HG02623 (cell line): ENCODE results near the gene PDE3B.
"Not testable (repeated sequence)": the region's sequence is repeated elsewhere in the genome, so short reads cannot be mapped to it uniquely, and the experiment has no call there.

Source experiments
- ATAC-seq: cut with Tn5 transposase; IDR thresholded peaks from one replicate; pipeline ENCODE4 v1.9.1; 2021; ENCODE audit warnings: moderate library complexity; ENCODE audit not compliant: unreplicated experiment

The PDE3B gene

DNA sequence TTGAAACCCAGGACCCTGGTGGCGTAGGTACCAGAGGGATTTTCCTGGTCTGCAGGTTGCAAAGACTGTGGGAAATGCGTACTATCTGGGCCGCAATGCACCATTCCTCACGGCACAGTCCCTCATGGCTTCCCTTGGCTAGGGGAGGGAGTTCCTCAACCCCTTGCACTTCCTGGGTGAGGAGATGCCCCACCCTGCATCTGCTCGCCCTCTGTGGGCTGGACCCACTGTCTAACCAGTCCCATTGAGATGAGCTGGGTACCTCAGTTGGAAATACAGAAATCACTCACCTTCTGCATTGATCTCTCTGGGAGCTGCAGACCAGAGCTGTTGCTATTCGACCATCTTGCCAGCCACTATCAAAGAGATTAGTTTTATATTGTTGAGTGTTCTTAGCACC, 100.1 kb downstream of the PDE3B start:
- not testable (repeated sequence) for ATAC-seq

DNA sequence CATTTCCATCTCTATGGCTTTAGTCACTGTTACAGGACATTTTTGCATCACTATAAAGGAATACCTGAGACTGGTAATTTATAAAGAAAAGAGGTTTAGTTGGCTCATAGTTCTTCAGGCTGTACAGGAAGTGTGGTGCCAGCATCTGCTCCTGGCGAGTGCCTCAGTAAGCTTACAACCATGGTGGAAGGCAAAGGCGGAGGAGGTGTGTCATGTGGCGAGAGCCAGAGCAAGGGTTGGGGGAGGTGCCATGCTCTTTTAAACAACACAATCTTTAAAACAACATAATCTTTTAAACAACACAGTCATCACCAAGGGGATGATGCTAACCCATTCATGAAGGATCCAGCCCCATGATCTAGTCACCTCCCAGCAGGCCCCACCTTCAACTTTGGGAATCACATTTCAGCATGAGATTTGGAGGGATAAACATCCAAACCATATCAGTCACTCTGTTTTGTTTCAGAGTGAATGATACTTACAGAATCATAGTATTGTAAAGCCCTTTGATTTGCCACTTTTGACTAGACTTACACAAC, 103.3 kb downstream of the PDE3B start:
- ATAC-seq, result no peak

DNA sequence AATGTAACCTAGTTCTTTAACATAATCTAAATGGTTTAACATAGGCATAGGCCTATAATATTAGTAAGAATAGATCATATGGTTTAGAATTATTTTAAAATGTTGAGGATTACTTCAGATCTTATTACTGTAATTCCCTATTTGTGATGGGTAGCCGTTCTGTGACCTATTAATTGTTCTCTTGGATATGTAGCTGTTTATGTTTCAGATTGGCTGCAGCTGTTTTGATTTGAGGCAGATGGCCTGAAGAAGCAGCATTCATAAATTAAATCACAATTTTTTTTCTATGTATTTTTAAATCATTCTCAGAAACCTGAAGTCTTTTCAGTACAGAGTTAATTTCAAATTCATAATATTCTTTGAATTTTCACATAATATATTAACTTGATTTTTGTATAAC, 104.5 kb downstream of the PDE3B start:
- no peak for ATAC-seq

DNA sequence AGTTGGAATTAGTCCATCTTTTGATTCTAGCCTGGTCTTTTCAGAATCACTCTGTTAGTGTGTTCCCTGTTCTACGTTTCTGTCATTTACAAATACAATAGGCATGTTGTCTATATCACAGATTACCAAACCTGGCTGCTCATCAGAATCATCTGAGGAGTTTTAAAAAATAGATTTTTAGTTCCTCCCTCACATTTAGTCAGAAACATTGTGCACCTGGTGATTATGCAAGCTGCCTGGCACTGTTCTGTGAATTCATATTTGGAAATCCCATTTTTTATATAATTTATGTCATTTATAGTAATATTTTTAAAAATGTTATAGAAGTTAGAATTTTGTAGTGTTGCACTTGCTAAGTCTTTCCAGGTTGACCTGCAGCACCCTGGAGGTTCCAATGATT, 107.3 kb downstream of the PDE3B start:
- ATAC-seq, result no peak

DNA sequence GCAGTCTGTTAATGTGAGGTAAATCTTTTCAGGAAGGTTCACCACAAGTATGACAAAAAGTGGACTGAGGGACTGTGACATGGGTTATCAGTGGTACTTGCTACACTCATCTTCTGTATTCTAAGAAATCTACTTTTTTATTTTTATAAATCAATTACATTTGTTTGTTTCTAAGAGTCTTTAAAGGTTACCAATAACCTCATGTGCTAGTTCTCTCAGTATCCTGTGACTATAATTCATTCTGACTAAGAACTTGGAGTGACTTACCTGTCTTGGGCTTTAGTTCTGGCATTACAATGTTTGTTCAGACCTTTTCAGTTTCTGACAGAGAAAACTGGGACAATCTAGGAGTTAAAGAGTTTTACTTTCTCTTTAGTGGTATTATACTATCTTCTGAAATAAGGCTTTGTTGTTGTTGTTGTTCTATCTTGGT, 108.4 kb downstream of the PDE3B start:
- ATAC-seq, result no peak

DNA sequence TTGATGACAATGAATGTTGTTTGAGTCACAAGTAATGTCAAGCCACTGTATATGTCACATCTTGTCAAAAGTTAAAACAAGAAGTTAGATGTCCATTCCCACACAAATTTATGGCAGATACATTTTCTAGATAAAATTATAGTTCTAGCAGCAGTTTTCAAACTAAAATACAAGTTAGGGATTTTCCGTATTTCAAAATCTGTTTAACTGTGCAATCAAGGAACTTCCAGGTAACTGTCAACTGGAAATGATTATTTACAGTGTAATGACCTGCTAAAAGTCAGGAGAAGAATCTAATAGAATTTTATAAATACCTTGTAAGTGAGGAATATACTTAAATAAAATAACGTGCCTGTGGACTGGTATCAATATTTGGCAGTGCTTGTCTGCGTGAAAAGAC, 111.5 kb downstream of the PDE3B start:
- ATAC-seq, result no peak

DNA sequence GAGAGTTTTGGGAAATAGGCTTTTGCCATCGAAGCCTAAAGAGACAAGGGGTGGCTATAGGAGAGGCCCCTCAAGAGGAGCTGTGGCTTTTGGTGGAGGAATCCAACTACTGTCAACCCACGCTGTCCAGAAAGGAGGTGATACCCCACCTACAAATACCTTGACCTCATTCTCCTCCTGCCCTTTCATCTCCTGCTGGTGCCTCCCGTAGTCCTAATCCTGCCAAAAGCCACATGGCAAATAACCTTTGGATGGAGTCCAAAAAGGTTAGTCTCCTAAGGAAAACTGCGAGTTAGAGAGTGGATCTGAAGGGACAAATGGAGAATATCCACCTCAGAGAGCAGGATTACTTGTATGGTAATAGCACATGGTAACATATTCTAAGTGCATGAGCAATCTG, 112.7 kb downstream of the PDE3B start:
- no peak for ATAC-seq

DNA sequence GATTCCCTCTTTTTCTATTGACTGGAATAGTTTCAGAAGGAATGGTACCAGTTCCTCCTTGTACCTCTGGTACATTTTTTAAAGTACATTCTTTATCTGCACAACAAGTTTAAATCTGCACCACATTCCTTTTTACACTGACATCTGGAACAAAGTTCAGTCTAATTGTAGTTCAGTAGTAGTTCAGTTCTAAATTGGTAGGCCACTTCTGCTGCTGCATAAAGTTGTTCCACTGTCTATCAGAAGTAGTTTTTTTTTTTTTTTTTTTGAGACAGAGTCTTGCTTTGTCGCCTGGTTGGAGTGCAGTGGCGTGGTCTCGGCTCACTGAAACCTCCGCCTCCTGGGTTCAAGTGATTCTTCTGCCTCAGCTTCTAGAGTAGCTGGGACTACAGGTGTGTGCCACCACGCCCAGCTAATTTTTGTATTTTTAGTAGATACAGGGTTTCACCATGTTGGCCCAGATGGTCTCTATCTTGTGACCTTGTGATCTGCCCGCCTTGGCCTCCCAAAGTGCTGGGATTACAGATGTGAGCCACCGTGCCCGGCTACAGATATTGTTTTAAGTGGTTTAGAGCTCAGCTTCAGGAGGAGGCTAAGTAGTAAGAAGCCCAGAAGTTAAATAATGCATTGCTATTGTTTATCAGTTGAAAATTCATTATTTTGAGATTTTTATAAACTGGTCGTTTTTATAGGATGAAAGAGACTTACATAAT, 115.9 kb downstream of the PDE3B start:
- ATAC-seq, result not testable (repeated sequence)

DNA sequence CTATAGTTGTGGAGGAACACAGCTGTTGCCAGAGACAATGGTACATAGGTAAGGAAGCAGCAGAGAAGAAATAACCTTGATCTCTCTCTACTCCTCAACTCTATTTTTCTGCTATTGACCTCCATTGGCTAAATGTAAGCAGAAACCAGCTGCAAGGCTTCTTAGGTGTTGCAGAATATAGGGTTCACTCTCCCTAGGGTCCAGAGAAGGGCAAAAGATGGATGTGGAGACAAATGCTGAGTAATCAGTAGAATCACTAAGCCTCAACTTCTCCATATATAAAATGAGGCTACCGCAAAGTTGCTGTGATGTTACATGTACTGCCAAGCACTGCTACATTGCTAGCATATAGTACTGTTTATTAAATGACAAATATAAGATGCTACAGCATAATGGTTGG, 120.6 kb downstream of the PDE3B start:
- ATAC-seq, result no peak

DNA sequence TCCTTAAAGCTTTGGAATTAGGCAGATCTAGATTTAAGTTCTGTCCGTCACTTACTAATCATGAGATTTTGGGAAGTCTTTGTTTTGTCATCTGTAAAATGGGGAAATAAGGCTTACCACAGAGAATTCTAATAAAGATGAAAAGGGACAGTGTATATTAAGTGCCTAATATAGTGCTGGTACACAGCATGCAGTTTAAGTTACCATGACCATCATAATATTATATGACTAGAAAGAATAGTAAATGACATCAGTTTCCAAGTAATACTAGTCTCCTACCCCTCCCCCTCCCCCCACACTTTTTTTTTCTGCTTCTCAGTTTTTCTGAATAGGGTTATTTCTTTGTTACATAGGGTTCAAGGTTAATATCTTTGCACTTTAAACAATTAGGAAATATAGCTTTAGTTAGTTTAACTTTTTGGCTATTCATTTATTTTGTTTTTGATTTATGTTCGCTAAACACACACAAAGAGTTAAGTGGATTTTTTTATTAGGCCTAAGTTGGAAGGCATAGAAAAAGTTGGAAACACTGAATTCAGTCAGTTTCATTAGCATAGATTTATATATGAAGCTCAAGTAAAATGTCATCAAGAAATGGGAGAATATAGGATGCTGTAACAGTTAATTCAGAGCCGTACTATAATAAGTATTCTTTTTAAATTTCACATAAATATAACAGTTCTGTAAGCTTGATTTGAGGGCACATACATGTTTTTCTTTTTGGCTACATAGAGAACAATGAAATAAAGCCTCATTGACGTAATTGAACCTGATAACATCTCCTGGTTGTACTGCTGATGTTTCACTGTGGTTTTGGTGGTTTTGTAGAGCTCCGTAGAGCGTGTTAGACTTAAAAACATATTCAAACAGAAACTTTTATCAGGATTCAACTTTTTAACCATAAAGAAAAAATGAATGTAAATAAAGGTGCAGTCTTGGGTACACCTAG, 121.2 kb downstream of the PDE3B start:
- ATAC-seq, result peak; percentile 87

DNA sequence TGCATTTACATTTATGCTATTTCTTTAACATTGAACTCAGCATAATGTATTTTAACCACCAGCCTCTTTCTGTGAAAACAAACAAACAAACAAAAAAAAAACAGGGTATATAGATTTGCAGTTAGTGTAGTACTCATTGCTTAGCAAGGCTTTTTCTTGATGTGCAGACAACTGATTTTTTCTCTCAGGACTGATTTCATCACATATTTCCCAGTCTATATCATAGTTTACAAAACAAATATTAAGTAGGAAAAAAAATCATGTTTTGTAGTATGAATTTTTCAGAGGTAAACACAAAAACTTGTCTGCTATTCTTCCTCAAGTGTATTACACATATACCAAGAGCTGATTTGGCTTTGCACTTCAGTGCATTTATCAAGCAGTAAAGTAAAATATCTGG, 123.0 kb downstream of the PDE3B start:
- no peak for ATAC-seq

DNA sequence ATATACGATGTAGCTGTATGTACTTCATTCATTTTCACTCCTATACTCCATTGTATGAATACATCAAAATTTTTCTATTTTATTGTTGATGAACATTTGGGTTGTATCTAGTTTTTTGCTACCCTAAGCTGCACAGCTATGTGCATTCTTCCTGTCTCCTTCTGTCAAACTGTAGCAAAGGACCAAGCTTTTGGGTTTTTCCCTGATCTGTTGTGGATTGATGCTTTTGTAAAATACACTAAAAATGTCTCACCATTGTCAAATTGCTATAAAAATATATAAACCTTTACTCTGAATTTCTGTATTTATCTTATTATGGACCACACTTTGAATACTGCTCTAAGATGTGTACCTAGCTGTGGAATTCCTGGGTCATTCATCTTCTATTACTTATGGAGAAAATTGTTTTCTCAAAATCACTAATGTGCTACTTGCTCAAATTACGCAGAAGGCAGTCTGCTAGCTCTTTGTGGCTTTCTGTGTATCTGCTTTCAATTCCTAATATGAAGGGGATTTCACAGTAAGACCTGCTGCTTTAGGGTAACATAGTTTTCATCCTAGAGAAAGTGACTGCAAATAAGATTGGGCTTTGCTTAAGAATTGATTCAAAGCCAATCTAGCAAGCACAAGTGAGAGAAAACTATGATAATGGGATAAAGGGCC, 125.1 kb downstream of the PDE3B start:
- ATAC-seq, result peak; percentile 42

DNA sequence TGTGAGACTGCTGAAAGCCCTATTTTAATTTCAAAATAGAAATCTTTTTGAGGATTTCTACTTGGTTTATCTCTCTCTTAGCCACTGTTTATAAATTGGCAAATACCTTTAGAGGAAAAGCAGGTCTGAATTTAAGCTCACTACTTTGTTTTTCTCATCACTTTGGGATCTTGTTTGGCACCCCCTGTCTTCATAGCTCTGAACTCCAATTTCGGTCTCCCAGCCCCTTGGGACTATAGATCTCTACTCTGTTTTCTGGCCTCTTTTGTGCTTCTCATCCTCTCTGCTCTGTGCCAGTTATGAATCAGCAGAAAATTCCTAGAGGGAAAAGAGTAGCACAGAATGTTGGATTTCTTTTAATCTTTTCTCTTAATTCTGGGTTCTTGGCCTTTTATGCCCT, 130.2 kb downstream of the PDE3B start:
- ATAC-seq, result no peak

DNA sequence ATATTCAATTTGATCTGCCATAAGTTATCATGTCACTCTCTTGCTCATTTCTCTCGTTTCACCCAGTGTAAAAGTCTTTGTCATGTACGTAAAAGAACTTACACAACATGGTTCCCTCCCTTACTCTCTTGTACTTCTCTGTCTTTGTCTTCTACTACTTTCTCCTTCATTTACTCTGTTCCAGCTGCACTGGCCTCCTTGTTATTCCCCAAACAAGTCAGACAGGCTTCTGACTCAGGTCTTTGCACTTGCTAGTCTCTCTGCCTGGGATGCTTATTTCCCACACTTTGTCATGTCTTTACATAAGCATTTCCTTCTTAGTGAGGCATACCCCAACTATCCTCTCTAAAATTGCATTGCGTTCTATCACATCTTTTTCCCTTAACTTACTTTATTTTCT, 131.1 kb downstream of the PDE3B start:
- ATAC-seq, result no peak

DNA sequence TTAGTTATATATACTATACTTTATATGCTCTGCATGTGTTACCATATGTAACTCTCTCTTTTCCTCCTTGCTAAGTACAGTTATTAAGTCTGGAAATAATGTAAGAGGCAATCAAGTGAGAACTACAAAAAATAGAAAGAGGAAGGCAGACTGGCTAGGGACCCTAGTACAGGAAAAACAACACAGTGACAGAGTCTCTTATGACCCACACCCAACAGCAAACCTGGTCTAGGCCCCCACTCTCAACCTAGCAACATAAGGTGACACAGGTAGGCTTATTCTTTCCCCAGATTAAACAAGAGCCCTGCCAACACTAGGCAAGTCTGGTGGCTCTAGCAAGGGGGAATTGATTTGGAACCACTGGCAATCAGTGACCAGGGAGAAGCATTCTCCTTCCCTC, 132.3 kb downstream of the PDE3B start:
- no peak for ATAC-seq

DNA sequence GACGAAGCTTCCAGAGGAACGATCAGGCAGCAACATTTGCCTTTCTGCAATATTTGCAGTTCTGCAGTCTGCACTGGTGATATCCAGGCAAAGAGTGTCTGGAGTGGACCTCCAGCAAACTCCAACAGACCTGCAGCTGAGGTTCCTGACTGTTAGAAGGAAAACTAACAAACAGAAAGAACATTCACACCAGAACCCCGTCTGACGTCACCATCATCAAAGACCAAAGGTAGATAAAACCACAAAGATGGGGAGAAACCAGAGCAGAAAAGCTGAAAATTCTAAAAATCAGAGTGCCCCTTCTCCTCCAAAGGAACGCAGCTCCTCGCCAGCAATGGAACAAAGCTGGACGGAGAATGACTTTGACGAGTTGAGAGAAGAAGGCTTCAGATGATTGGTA, 134.9 kb downstream of the PDE3B start:
- ATAC-seq, result not testable (repeated sequence)

DNA sequence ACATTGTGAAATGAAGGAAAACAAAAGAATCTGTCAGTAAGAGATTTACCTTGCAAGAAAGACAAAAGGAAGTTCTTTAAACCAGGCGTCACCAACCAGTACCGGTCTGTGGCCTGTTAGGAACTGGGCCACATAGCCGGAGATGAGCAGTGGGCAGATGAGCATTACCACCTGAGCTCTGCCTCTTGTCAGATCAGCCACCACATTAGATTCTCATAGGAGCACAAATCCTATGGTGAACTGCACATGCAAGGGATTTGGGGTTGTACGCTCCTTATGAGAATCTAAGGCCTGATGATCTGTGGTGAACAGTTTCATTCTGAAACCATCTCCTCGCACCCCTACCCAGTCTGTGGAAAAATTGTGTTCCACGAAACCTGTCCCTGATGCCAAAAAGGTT, 140.2 kb downstream of the PDE3B start:
- ATAC-seq, result no peak

DNA sequence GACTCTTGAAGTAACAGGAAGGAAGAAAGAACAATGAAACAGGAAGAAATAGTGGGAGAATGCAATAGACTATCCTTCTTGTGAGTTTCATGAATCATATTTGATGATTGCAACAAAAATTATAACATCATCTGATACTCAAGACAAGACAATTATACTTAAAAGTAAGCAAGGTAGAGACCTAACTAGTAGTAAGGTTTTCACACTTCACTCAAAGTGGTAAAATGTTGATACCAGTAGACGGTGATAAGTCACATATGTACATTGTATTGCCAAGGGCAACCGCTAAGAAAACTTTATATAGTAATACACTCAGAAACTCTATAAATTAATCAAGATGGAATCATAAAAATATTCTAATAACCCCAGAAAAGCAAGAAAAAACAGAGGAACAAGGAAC, 140.6 kb downstream of the PDE3B start:
- ATAC-seq, result no peak

DNA sequence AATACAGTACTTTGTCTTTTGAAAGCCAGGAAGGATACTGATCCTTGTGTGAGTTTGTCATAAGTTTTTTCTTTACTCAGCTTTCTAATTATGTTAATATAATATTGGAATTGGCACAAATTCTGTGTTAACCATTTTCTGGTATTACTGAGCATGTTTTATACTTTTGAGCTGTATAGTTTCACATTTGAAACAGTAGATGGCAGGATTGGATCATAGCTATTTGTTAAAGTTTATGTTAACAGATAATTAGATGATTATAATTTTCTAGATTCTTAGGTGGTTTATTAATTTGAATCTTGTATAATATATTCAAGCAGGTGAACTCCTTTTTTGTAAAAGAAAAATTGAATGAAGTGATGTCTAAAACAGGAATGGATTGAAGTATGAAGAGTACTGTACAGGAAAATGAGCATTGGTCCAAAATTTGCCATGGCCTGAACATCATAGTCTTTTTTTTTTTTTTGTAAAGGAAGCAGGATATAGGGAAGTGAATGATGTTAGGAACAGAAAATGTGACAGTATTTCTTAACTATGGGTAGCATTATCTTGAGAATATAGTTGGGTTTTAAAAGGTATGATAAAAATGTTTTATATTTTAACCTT, 146.4 kb downstream of the PDE3B start:
- no peak for ATAC-seq

DNA sequence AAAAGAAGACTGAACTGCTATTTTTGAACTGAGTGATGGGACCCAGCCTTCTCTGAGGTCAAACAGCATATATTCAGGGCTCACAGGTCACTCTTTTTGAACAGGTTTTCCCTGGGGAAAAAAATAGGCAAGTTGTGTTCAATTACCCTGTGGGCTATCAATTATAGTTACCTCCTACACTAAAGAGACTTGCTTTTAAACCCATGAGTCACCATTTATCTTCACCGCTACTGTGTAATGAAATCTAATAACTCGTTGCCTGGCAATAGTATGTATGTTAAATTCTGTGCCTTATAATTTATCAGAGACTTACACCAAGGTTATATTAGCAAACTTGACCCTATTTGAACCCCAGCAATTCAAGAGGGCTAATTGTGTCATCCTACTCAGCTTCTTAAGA, 149.9 kb downstream of the PDE3B start:
- ATAC-seq, result no peak

DNA sequence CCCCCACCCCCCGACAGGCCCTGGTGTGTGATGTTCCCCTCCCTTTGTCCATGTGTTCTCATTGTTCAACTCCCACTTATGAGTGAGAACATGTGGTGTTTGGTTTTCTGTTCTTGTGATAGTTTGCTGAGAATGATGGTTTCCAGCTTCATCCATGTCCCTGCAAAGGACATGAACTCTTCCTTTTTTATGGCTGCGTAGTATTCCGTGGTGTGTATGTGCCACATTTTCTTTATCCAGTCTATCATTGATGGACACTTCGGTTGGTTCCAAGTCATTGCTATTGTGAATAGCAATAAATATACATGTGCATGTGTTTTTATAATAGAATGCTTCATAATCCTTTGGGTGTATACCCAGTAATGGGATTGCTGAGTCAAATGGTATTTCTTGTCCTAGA, 152.4 kb downstream of the PDE3B start:
- ATAC-seq, result not testable (repeated sequence)
